H1 (cell line): Measurements from ENCODE around the gene TRIM44. TPM values are rescaled to one million over a fixed set of nuclear protein-coding genes. Genes with fewer than 3 reads are reported as not detected.

Source experiments
- CTCF ChIA-PET: fragments of 300-600 bp; sonication (Branson Sonifier 250); formaldehyde crosslinking; loops from one replicate; lab custom pipeline; 2021; ENCODE audit not compliant: partially characterized antibody; lab: Charles Lee
- POLR2A ChIA-PET: fragments of 300-600 bp; sonication (Branson Sonifier 250); formaldehyde crosslinking; loops from one replicate; lab custom pipeline; 2021; ENCODE audit warnings: inconsistent platforms; ENCODE audit not compliant: partially characterized antibody; lab: Charles Lee
- DNase-seq, 2 experiments: peaks; one replicate each; pipeline versions ENCODE4 v3.0.0 to v3.0.0-alpha.2; 2010 to 2022; ENCODE audit warnings: low spot score in 2 of 2, low read depth in 1 of 2, mixed read lengths in 1 of 2
- FAIRE-seq: peaks from 2 replicates; lab custom pipeline; 2011; peaks lifted over from hg19 to GRCh38; lab: Jason Lieb, UNC
- H2AFZ ChIP-seq: 2 replicates; pipeline ENCODE4 v1.8.1; 2012; ENCODE audit warnings: low read length, inconsistent platforms
- H2AK5ac ChIP-seq: 2 replicates; pipeline ENCODE4 v1.6.1; 2013; ENCODE audit warnings: low read depth, low read length
- H2BK120ac ChIP-seq: replicated peaks from 2 replicates; pipeline ENCODE3; 2013; ENCODE audit warnings: low read depth, low read length, inconsistent platforms
- H2BK12ac ChIP-seq: 2 replicates; pipeline ENCODE4 v1.6.1; 2013; ENCODE audit warnings: low read depth, low read length
- H2BK15ac ChIP-seq: 2 replicates; pipeline ENCODE4 v1.6.1; 2013; ENCODE audit warnings: low read length
- H2BK20ac ChIP-seq: 2 replicates; pipeline ENCODE4 v1.6.1; 2013; ENCODE audit warnings: low read length
- H2BK5ac ChIP-seq: 2 replicates; pipeline ENCODE4 v1.6.1; 2013; ENCODE audit warnings: low read depth, low read length
- H3K14ac ChIP-seq: 2 replicates; pipeline ENCODE4 v1.6.1; 2013; ENCODE audit warnings: inconsistent platforms; ENCODE audit not compliant: insufficient read length
- H3K18ac ChIP-seq: 2 replicates; pipeline ENCODE4 v1.6.1; 2013; ENCODE audit warnings: low read length; ENCODE audit errors: extremely low read depth
- H3K23ac ChIP-seq: 2 replicates; pipeline ENCODE4 v1.6.1; 2013; ENCODE audit warnings: inconsistent platforms; ENCODE audit not compliant: insufficient read length
- H3K23me2 ChIP-seq: 2 replicates; pipeline ENCODE4 v1.6.1; 2013; ENCODE audit warnings: low read depth, low read length
- H3K27ac ChIP-seq: 2 replicates; pipeline ENCODE4 v1.6.1; 2011; ENCODE audit warnings: low read depth, low read length, inconsistent platforms
- H3K27me3 ChIP-seq, 4 experiments: replicated peaks in 1 of 4; 1 replicate in 1 of 4; 2 replicates in 3 of 4; pipeline versions ENCODE4 v1.6.1 to v1.8.1; 2011 to 2013; ENCODE audit warnings: low read length in 3 of 4, mild to moderate bottlenecking in 3 of 4, inconsistent platforms in 2 of 4, mixed read lengths in 2 of 4, moderate library complexity in 1 of 4; ENCODE audit not compliant: control insufficient read depth in 3 of 4, insufficient read depth in 3 of 4; ENCODE audit errors: extremely low read depth in 1 of 4
- H3K36me3 ChIP-seq, 4 experiments: 2 replicates each; pipeline versions ENCODE4 v1.6.1 to v1.8.1; 2011 to 2013; ENCODE audit warnings: mild to moderate bottlenecking in 4 of 4, low read length in 3 of 4, moderate library complexity in 2 of 4, control low read depth in 1 of 4, inconsistent platforms in 1 of 4; ENCODE audit not compliant: insufficient read depth in 4 of 4, control insufficient read depth in 2 of 4
- H3K4ac ChIP-seq: replicated peaks from 2 replicates; pipeline ENCODE3; 2013; ENCODE audit warnings: low read length, low read depth, mixed read lengths, inconsistent platforms; ENCODE audit not compliant: insufficient read length
- H3K4me1 ChIP-seq, 4 experiments: replicated peaks in 1 of 4; 1 replicate in 1 of 4; 2 replicates in 3 of 4; pipeline versions ENCODE4 v1.6.1 to v1.8.1; 2011 to 2013; ENCODE audit warnings: low read length in 3 of 4, inconsistent platforms in 2 of 4, mixed read lengths in 1 of 4; ENCODE audit not compliant: insufficient read depth in 4 of 4, control insufficient read depth in 3 of 4
- H3K4me2 ChIP-seq, 2 experiments: 2 replicates each; pipeline versions ENCODE4 v1.6.1 to v1.8.1; 2011 to 2013; ENCODE audit warnings: low read depth in 2 of 2, low read length in 2 of 2, control low read depth in 1 of 2, inconsistent platforms in 1 of 2, mild to moderate bottlenecking in 1 of 2; ENCODE audit not compliant: insufficient read depth in 1 of 2
- H3K4me3 ChIP-seq, 4 experiments: fragments of 200-600, 300-600 bp in 1 of 4; sonication (generic), shearing (Covaris generic), sonication (Bioruptor Twin) in 1 of 4; 2 replicates each; pipeline versions ENCODE4 v1.5.1 to v1.8.1; 2011 to 2016; ENCODE audit warnings: low read length in 4 of 4, low read depth in 3 of 4, control low read depth in 2 of 4, inconsistent platforms in 2 of 4, mild to moderate bottlenecking in 2 of 4, mixed read lengths in 1 of 4, moderate library complexity in 1 of 4; ENCODE audit not compliant: insufficient read depth in 2 of 4; ENCODE audit errors: extremely low read depth in 1 of 4
- H3K56ac ChIP-seq: replicated peaks from 2 replicates; pipeline ENCODE3; 2013; ENCODE audit warnings: low read depth, mild to moderate bottlenecking, mixed read lengths, low read length, inconsistent platforms; ENCODE audit not compliant: insufficient read length
- H3K79me1 ChIP-seq: 2 replicates; pipeline ENCODE4 v1.6.1; 2013; ENCODE audit warnings: low read depth, low read length, control low read depth
- H3K79me2 ChIP-seq, 2 experiments: 2 replicates each; pipeline versions ENCODE4 v1.6.1 to v1.8.1; 2012 to 2013; ENCODE audit warnings: low read length in 2 of 2, mild to moderate bottlenecking in 2 of 2, inconsistent platforms in 1 of 2; ENCODE audit not compliant: insufficient read depth in 2 of 2, control insufficient read depth in 1 of 2
- H3K9ac ChIP-seq, 4 experiments: replicated peaks in 1 of 4; 1 replicate in 1 of 4; 2 replicates in 3 of 4; pipeline versions ENCODE4 v1.6.1 to v1.8.1; 2011 to 2013; ENCODE audit warnings: low read depth in 3 of 4, low read length in 3 of 4, control low read depth in 2 of 4, mild to moderate bottlenecking in 2 of 4, moderate library complexity in 2 of 4, inconsistent platforms in 1 of 4; ENCODE audit errors: extremely low read depth in 1 of 4
- H3K9me3 ChIP-seq, 2 experiments: 2 replicates each; pipeline versions ENCODE4 v1.6.1 to v1.8.1; 2012 to 2013; ENCODE audit warnings: mild to moderate bottlenecking in 2 of 2, moderate library complexity in 2 of 2, control low read depth in 1 of 2, inconsistent platforms in 1 of 2, low read depth in 1 of 2, low read length in 1 of 2, mixed read lengths in 1 of 2; ENCODE audit not compliant: insufficient read depth in 2 of 2
- H4K20me1 ChIP-seq, 2 experiments: replicated peaks in 1 of 2; 2 replicates each; pipeline versions ENCODE3 to v1.8.1; 2011 to 2013; ENCODE audit warnings: inconsistent platforms in 2 of 2, low read length in 2 of 2, mild to moderate bottlenecking in 1 of 2; ENCODE audit not compliant: insufficient read depth in 2 of 2, control insufficient read depth in 1 of 2
- H4K5ac ChIP-seq: 2 replicates; pipeline ENCODE4 v1.6.1; 2013; ENCODE audit warnings: low read length, low read depth, mixed read lengths, inconsistent platforms; ENCODE audit not compliant: insufficient read length
- H4K8ac ChIP-seq: 2 replicates; pipeline ENCODE4 v1.8.0; 2013; ENCODE audit warnings: mild to moderate bottlenecking, moderate library complexity, low read length, inconsistent platforms; ENCODE audit not compliant: insufficient read depth; ENCODE audit errors: extremely low read depth
- H4K91ac ChIP-seq: replicated peaks from 2 replicates; pipeline ENCODE3; 2013; ENCODE audit warnings: low read length, mixed read lengths, inconsistent platforms; ENCODE audit not compliant: insufficient read length
- BCL11A ChIP-seq, 2 experiments: IDR thresholded peaks; one replicate each; pipeline ENCODE4 v1.6.1; 2011; ENCODE audit warnings: low read depth in 2 of 2, low read length in 2 of 2, mild to moderate bottlenecking in 2 of 2
- CTBP2 ChIP-seq: IDR thresholded peaks from 2 replicates; pipeline ENCODE4 v1.7.0; 2011; ENCODE audit warnings: borderline replicate concordance, mild to moderate bottlenecking, moderate library complexity, mixed read lengths, low read length; ENCODE audit not compliant: insufficient read depth, insufficient read length
- EGR1 ChIP-seq: IDR thresholded peaks from 2 replicates; pipeline ENCODE4 v1.6.1; 2011; ENCODE audit warnings: low read depth, low read length, borderline replicate concordance
- EP300 ChIP-seq, 2 experiments: IDR thresholded peaks; 1 replicate in 1 of 2; 2 replicates in 1 of 2; pipeline ENCODE4 v1.6.1; 2011 to 2012; ENCODE audit warnings: low read depth in 2 of 2, low read length in 2 of 2, mild to moderate bottlenecking in 2 of 2, borderline replicate concordance in 1 of 2, inconsistent platforms in 1 of 2, moderate library complexity in 1 of 2
- HDAC2 ChIP-seq, 2 experiments: fragments of 300-600 bp in 1 of 2; sonication (generic) in 1 of 2; IDR thresholded peaks; 2 replicates each; pipeline ENCODE4 v1.6.1; 2011 to 2012; ENCODE audit warnings: low read depth in 2 of 2, low read length in 2 of 2, mild to moderate bottlenecking in 2 of 2, moderate library complexity in 2 of 2, borderline replicate concordance in 1 of 2, inconsistent platforms in 1 of 2
- POLR2A ChIP-seq, 2 experiments: IDR thresholded peaks; 1 replicate in 1 of 2; 2 replicates in 1 of 2; pipeline ENCODE4 v1.6.1; 2011; ENCODE audit warnings: low read depth in 2 of 2, low read length in 2 of 2, mild to moderate bottlenecking in 2 of 2; ENCODE audit errors: control extremely low read depth in 1 of 2
- RAD21 ChIP-seq, 2 experiments: IDR thresholded peaks in 1 of 2; conservative IDR thresholded peaks in 1 of 2; 2 replicates each; pipeline ENCODE4 v1.6.1; 2011; ENCODE audit warnings: low read depth in 2 of 2, low read length in 2 of 2, improper control_type of control experiment in 1 of 2, inconsistent platforms in 1 of 2, mild to moderate bottlenecking in 1 of 2, moderate library complexity in 1 of 2
- RBBP5 ChIP-seq: IDR thresholded peaks from 2 replicates; pipeline ENCODE4 v1.7.1; 2012; ENCODE audit warnings: low read depth, mild to moderate bottlenecking, inconsistent platforms, low read length, moderate library complexity, borderline replicate concordance
- RNF2 ChIP-seq: fragments of 200-900, 300-1000 bp; sonication (generic); IDR thresholded peaks from 2 replicates; pipeline ENCODE4 v1.7.1; 2016; ENCODE audit warnings: borderline replicate concordance, low read depth, mild to moderate bottlenecking, antibody characterized with exemption, low read length; ENCODE audit not compliant: poor library complexity, severe bottlenecking; ENCODE audit errors: missing control alignments
- SRF ChIP-seq: IDR thresholded peaks from 2 replicates; pipeline ENCODE4 v1.6.1; 2011; ENCODE audit warnings: mild to moderate bottlenecking, low read depth, low read length, moderate library complexity
- ZNF274 ChIP-seq: IDR thresholded peaks from 2 replicates; pipeline ENCODE4 v1.7.0; 2012; ENCODE audit warnings: low read length, borderline replicate concordance; ENCODE audit errors: extremely low read depth
- WGBS, 2 experiments: shearing (Covaris generic) in 1 of 2; methylation state at CpG; one replicate each; pipeline versions ENCODE4 v1.1.6 to v1.1.7; 2013 to 2015; ENCODE audit warnings: low lambda C conversion rate in 2 of 2, mixed read lengths in 2 of 2, inconsistent platforms in 1 of 2, low coverage in 1 of 2, missing lambda C conversion rate in 1 of 2; ENCODE audit not compliant: insufficient replicate concordance in 2 of 2, insufficient coverage in 1 of 2, insufficient read length in 1 of 2; ENCODE audit errors: extremely low coverage in 1 of 2, missing lambda C conversion rate in 1 of 2; 5-methylcytosine and 5-hydroxymethylcytosine counted together
- polyA plus RNA-seq, 7 experiments: library from polyadenylated mRNA; depleted of rRNA in 3 of 7; stranded (reverse) in 5 of 7; unstranded in 2 of 7; fragments of >200 nt in 5 of 7; fragments of 200-250 nt in 2 of 7; gene quantifications; 1 replicate in 5 of 7; 2 replicates in 1 of 7; 4 replicates in 1 of 7; pipeline versions ENCODE4 v1.2.1 to v1.2.3, GENCODE V29; 2011 to 2013; ENCODE audit warnings: missing spikeins in 2 of 7, mixed read lengths in 2 of 7
- total RNA-seq: library from RNA; stranded (reverse); fragmentation: NEBNext Ultra II Directional; extraction: Animal tissue kit (Norgen Biotek cat#: 25700); gene quantifications from 2 replicates; pipeline ENCODE4 v1.2.1, GENCODE V29; 2021

The TRIM44 gene
- total and polyA plus RNA-seq, 2 of the 8 experiments (the other 6 are each of a cell fraction or from before 2014, with no cell fraction given), result 13.9 to 34.4 TPM

GRCh38 chr11:35617316-35617686, 45.3 kb upstream of the TRIM44 start:
- Histone ChIP-seq H4K5ac (no peak overlapping the region), H2BK12ac (peak overlapping the region; percentile 60; the same call in 1 of the 2 replicates), H3K79me2 (no peaks in the 10 kb centered on the region), H3K27me3 (peaks cover 7 to 29% (median 22%) of the 10 kb centered on the region in 4 experiments), H2AFZ (no peak overlapping the region; the same call in 1 of the 2 replicates), H4K91ac (peak overlapping the region; percentile 8), H3K36me3 (no peaks in the 10 kb centered on the region), H2BK15ac (peak overlapping the region; percentile 48; the same call in 1 of the 2 replicates), H3K9ac (no peak overlapping the region), H3K4me3 (peak overlapping the region; percentile 36 to 69 (median 49); a peak in 5 of 8 replicates), H2BK5ac (no peak overlapping the region), H3K14ac (no peak overlapping the region), H2AK5ac (no peak overlapping the region), H3K23me2 (peaks cover 11% of the 10 kb centered on the region; the same call in 1 of the 2 replicates), H3K4me1 (peaks cover 3 to 19% (median 6%) of the 10 kb centered on the region in 4 experiments; a peak in 5 of 7 replicates), H3K23ac (no peak overlapping the region), H3K79me1 (no peaks in the 10 kb centered on the region), H3K4ac (no peak overlapping the region), H2BK120ac (no peak overlapping the region), H2BK20ac (no peak overlapping the region), H3K9me3 (no peaks in the 10 kb centered on the region), H3K27ac (no peak overlapping the region), H3K18ac (no peak overlapping the region; the same call in 1 of the 2 replicates), H4K8ac (no peak overlapping the region; the same call in 1 of the 2 replicates), H4K20me1 (no peaks in the 10 kb centered on the region), H3K56ac (no peak overlapping the region), H3K4me2 (peak overlapping the region; percentile 73 to 79)
- POLR2A ChIA-PET, result interaction anchor here (0.6 to 3.3 kb wide), 5 partner anchors 9 to 327 kb away, joined by 3 to 14 read pairs (median 4); partner anchors contain the start of gene TRIM44
- 52% methylated on average over 7 of the region's 7 CpGs; no CpG with 5 or more reads in 1 of the 2 experiments for WGBS, 2 experiments
- DNase-seq (no peak), FAIRE-seq (no peak)
- CTCF ChIA-PET, result interaction anchor here (0.7 to 1.6 kb wide), 7 partner anchors 9 to 643 kb away, joined by 3 to 8 read pairs (median 3); no protein-coding TSS in a partner anchor
- TF ChIP-seq SRF (no peak), EP300 (IDR thresholded peaks at IDR 0.05; ENCODE audit: borderline replicate concordance in 1 of 2, low read depth in 2 of 2, low read length in 2 of 2) (no peak), RNF2 (no peak), CTBP2 (no peak), HDAC2 (IDR thresholded peaks at IDR 0.05; ENCODE audit: borderline replicate concordance in 1 of 2, low read depth in 2 of 2, low read length in 2 of 2) (no peak), POLR2A (IDR thresholded peaks at IDR 0.05; ENCODE audit: control extremely low read depth in 1 of 2, low read depth in 2 of 2, low read length in 2 of 2) (no peak), RAD21 (IDR thresholded peaks at IDR 0.05 in 1 of 2, conservative IDR thresholded peaks at IDR 0.05 in 1 of 2; ENCODE audit: low read depth in 2 of 2, low read length in 2 of 2) (no peak), ZNF274 (no peak), EGR1 (no peak), RBBP5 (no peak), BCL11A (IDR thresholded peaks at IDR 0.05; ENCODE audit: low read depth in 2 of 2, low read length in 2 of 2) (no peak)
